Ovary (tissue), 9 donors: Measurements from ENCODE around the gene SPINK2. TPM values are rescaled to one million over a fixed set of nuclear protein-coding genes. Genes with fewer than 3 reads are reported as not detected.

Experiments
- DNase-seq, 5 donors: peaks; one replicate each; pipeline ENCODE4 v3.0.0-alpha.2; 2019 to 2020
- H3K27ac ChIP-seq, 2 donors: fragments of 200-600 bp; one replicate each; pipeline versions ENCODE4 v1.5.1 to v1.8.0; 2019 to 2022
- H3K27me3 ChIP-seq: fragments of 200-600 bp; one replicate; pipeline ENCODE4 v1.8.0; 2022
- H3K36me3 ChIP-seq: fragments of 200-600 bp; sonication (generic); one replicate; pipeline ENCODE4 v1.5.1; 2019
- H3K4me1 ChIP-seq: one replicate; pipeline ENCODE4 v1.8.1; 2013; ENCODE audit warnings: mild to moderate bottlenecking, moderate library complexity; ENCODE audit not compliant: insufficient read depth
- H3K4me3 ChIP-seq: fragments of 200-600 bp; sonication (generic); one replicate; pipeline ENCODE4 v1.5.1; 2017
- H3K9me3 ChIP-seq, 2 donors: fragments of 200-600 bp in 1 of 2; sonication (generic) in 1 of 2; one replicate each; pipeline versions ENCODE4 v1.5.1 to v1.8.1; 2013 to 2019; ENCODE audit warnings: mild to moderate bottlenecking in 1 of 2, moderate library complexity in 1 of 2
- CTCF ChIP-seq, 3 donors: fragments of 450-650 bp in 2 of 3; fragments of 200-600 bp in 1 of 3; IDR thresholded peaks; one replicate each; pipeline versions ENCODE4 v1.5.1 to v1.8.0; 2016 to 2022; ENCODE audit warnings: antibody characterized with exemption in 3 of 3, mild to moderate bottlenecking in 1 of 3
- EP300 ChIP-seq: sonication (generic); formaldehyde crosslinking; IDR thresholded peaks from one replicate; pipeline ENCODE4 v1.6.1; 2017; ENCODE audit warnings: antibody characterized with exemption
- POLR2A ChIP-seq: fragments of 450-650 bp; IDR thresholded peaks from one replicate; pipeline ENCODE4 v1.6.1; 2017; ENCODE audit warnings: antibody characterized with exemption, mild to moderate bottlenecking, moderate library complexity
- WGBS, 3 donors: extraction: QIAGEN DNeasy Blood & Tissue Kit in 1 of 3; methylation state at CpG; one replicate each; pipeline versions ENCODE4 v1.1.5 to v1.1.7; 2013 to 2017; 5-methylcytosine and 5-hydroxymethylcytosine counted together
- intact Hi-C, 4 donors: fragments of 100-400 bp; cut with DNase I; formaldehyde crosslinking; loops; one replicate each; pipeline versions ENCODE4 v1.11.0 to v1.15.1; 2022 to 2023
- polyA plus RNA-seq, 2 donors: library from polyadenylated mRNA; stranded (reverse); fragments of 200-250 nt in 1 of 2; fragments of 350-450 nt in 1 of 2; fragmentation: Illumina TruSeq in 1 of 2; extraction: RNeasy Lipid Tissue Mini Kit (QIAGEN cat#74804) in 1 of 2; gene quantifications; one replicate each; pipeline ENCODE4 v1.2.3, GENCODE V29; 2013 to 2014
- total RNA-seq, 7 donors: library from RNA; depleted of rRNA in 2 of 7; stranded (reverse); fragments of >200 nt in 2 of 7; fragmentation: NEBNext Ultra II Directional in 3 of 7; extraction: Animal tissue kit (Norgen Biotek cat#: 25700) in 3 of 7; gene quantifications; one replicate each; pipeline versions ENCODE4 v1.1.0 to v1.2.4, GENCODE V29; 2016 to 2023
- donor health status: DM: no; HTN: no; CAD: no; lungs with moderate emphysema.
- donor health status: DM: no; HTN: no; CAD: no.
- donor health status: Bipolar disorder and iron deficiency.
- donor health status: DM: yes; HTN: yes; CAD: no.
- donor health status: DM: no; HTN: no; CAD: no.
- donor health status: DM: yes; HTN: yes; CAD: no.

Gene SPINK2
- total and polyA plus RNA-seq, 9 donors: 0.42 to 0.62 (median 0.60) TPM; not detected in 6

- Histone ChIP-seq H3K4me3 (no peak overlapping the region), H3K9me3 (no peaks in the 10 kb centered on the region), H3K27ac (no peak overlapping the region), H3K27me3 (no peaks in the 10 kb centered on the region), H3K36me3 (no peaks in the 10 kb centered on the region), H3K4me1 (no peaks in the 10 kb centered on the region)
- intact Hi-C loops: no loop called here
- TF ChIP-seq POLR2A (no peak), EP300 (no peak), CTCF (IDR thresholded peaks at IDR 0.05) (no peak)
- WGBS, 3 donors: 59 to 97% (median 79%) methylated on average over 1 of the region's 1 CpG
- DNase-seq: no peak
These were observed 29.4 kb upstream of the SPINK2 start for GRCh38 chr4:56850910-56851309.

GRCh38 chr4:56844802-56845580 lies 23.5 kb upstream of the SPINK2 start:
- intact Hi-C loops: no loop called here
- TF ChIP-seq POLR2A (no peak), CTCF (IDR thresholded peaks at IDR 0.05) (no peak), EP300 (no peak)
- Histone ChIP-seq H3K4me1 (peaks cover 2% of the 10 kb centered on the region), H3K4me3 (no peak overlapping the region), H3K9me3 (no peaks in the 10 kb centered on the region), H3K27me3 (no peaks in the 10 kb centered on the region), H3K36me3 (no peaks in the 10 kb centered on the region), H3K27ac (no peak overlapping the region)
- WGBS, 3 donors: 87 to 91% (median 88%) methylated on average over 4 of the region's 4 CpGs
- no peak for DNase-seq

GRCh38 chr4:56843421-56843899 lies 22.0 kb upstream of the SPINK2 start:
- WGBS, 3 donors: 17 to 46% (median 32%) methylated on average over 13 of the region's 13 CpGs
- intact Hi-C loops: no loop called here
- H3K27me3 ChIP-seq: no peaks in the 10 kb centered on the region
- no peaks in the 10 kb centered on the region for H3K36me3 ChIP-seq
- no peak overlapping the region for H3K27ac ChIP-seq
- peak in 4 of 5 donors; percentile 33 to 55 (median 38) for DNase-seq
- no peak overlapping the region for H3K4me3 ChIP-seq
- TF ChIP-seq CTCF (IDR thresholded peaks at IDR 0.05) (no peak), POLR2A (no peak), EP300 (no peak)
- H3K4me1 ChIP-seq: peaks cover 2% of the 10 kb centered on the region
- H3K9me3 ChIP-seq: no peaks in the 10 kb centered on the region

- Histone ChIP-seq H3K9me3 (no peaks in the 10 kb centered on the region), H3K4me3 (no peak overlapping the region), H3K27ac (no peak overlapping the region), H3K36me3 (no peaks in the 10 kb centered on the region), H3K27me3 (no peaks in the 10 kb centered on the region), H3K4me1 (peaks cover 2% of the 10 kb centered on the region)
- TF ChIP-seq EP300 (no peak), CTCF (IDR thresholded peaks at IDR 0.05) (no peak), POLR2A (no peak)
- no peak for DNase-seq
- 92 to 97% (median 94%) methylated on average over 2 of the region's 2 CpGs for WGBS, 3 donors
- intact Hi-C loops: no loop called here
These were observed 19.1 kb upstream of the SPINK2 start for GRCh38 chr4:56840559-56840958.
